COLO668 (cell line): ENCODE measurements around the gene GNA14.
"Not testable (repeated sequence)": the region's sequence is repeated elsewhere in the genome, so short reads cannot be mapped to it uniquely, and the experiment has no call there.

Experiments used
- DNase-seq: peaks from one replicate; lab custom pipeline; 2025; ENCODE audit not compliant: unreplicated experiment; lab: John Stamatoyannopoulos, UW

Gene GNA14

GRCh38 chr9:77421506-77422265, 226.4 kb downstream of the GNA14 start:
- no peak for DNase-seq

DNA sequence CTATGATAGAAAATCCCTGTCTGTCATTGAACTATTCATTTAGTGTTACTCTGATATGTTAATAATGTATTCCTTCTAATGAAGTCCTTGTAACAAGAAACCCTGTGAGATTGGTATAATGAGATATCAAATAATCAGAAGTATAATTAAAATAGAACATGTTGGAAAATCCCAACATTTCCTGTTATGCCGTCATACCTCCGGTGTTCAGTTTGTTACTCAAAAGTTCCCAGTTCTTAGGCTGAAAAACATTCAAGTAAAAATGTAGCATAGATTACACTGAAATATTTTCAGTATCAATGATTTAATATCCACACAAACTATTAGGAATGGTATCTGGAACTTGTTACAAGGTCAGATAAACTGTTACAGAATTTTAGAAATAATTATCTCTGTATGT, 227.5 kb downstream of the GNA14 start:
- DNase-seq = no peak

GRCh38 chr9:77418226-77418625, 229.9 kb downstream of the GNA14 start:
- DNase-seq = no peak

DNA sequence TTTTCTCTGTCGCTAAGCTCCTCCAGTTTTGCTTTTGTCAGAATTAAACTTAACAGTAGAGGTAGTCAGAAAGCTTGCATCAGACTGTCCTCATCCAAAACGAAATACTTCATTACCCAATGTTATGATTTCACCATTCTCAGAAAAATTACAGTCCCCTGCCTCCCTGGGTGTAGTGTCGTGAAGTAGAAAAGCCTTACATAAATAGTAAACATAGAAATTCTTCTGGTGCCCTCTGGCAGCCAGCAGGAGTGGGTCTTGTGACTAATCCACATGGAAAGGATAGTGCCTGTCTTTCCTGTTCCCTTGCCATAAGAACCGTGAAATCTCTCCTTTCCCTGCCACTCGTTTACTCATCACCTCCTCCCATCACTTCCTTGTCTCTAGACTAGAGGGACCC, 230.6 kb downstream of the GNA14 start:
- DNase-seq = no peak

DNA sequence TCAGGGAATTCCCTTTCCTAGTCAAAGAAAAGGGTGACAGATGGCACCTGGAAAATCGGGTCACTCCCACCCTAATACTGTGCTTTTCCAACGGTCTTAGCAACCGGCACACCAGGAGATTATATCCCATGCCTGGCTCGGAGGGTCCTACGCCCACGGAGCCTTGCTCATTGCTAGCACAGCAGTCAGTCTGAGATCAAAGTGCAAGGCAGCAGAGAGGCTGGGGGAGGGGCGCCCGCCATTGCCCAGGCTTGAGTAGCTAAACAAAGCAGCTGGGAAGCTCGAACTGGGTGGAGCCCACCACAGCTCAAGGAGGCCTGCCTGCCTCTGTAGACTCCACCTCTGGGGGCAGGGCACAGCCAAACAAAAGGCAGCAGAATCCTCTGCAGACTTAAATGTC, 239.6 kb downstream of the GNA14 start:
- DNase-seq = not testable (repeated sequence)

DNA sequence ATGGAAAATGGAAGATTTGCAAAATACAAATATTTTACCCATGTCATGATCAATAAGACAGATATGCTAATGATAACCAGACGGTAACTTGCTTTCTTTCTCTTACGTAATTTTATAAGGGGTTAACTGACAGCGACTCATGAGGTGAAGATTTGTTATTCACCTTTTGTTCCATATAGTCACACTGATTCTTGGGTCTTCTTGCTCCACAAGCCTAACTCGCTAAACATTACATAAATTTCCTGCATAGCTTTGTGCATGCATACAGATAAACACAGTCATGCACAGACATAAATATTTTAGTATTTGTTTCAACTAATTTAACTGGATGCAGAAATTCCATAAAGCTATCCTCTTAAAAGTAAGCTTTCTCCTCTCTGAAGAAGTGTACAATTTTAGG, 244.9 kb downstream of the GNA14 start:
- DNase-seq = no peak

- no peak for DNase-seq
Observed at GRCh38 chr9:77402286-77402685, 245.8 kb downstream of the GNA14 start.

GRCh38 chr9:77399964-77400363, 248.2 kb downstream of the GNA14 start:
- no peak for DNase-seq

- not testable (repeated sequence) for DNase-seq
Observed at GRCh38 chr9:77398581-77398980, 249.5 kb downstream of the GNA14 start.

DNA sequence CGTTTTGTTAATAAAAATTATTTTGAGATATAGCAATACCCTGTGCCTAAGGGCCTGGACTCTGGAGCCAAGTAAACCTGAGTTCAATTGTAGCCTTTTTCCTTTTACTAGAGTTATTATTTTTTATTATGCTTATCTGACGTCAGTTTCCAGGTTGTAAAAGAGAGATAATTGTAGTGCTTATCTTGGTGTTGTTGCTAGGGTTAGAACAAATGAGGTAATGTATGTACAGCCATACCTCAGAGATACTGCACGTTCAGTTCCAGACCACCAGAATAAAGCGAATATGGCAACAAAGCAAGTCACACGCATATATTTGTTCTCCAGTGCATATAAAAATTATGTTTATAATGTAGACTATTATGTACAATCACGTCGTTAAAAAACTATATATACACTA, 255.8 kb downstream of the GNA14 start:
- no peak for DNase-seq

GRCh38 chr9:77391834-77392233, 256.3 kb downstream of the GNA14 start:
- DNase-seq = no peak

DNA sequence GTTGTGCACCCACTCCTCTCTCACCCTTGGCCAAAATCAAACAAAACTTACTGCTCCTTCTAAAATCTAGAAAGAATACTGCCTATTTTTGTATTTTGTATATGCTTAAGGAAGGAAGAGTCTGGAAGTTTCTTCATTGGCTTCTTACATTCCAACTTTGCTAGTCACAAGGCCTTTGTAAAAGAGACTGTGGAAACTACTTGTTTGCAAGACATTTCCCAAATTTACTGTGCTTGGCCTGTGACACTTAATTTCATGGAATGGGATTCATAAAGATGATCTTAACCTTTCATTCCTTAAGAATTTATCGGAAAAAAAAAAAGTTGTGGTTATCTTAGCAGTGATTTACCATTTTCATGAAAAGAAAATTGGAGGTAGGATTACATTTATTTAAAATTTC, 261.9 kb downstream of the GNA14 start:
- no peak for DNase-seq

DNA sequence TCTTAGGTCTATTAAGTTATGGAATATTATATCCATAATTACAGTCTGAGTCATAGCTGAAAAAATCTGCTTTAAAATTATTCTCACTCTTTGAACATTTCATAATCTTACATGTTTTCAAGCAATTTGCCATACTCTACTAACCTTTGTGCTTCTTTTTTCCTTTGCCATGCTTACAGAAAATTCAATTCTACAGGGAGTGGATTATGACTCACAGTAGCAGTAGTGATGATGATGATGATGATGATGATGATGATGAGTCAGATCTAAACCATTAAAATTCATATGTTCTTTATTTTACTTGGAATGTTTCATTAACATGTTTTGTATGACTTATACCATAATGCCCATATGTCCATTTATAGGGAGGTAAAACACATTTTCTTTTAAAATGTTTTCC, 263.7 kb downstream of the GNA14 start:
- no peak for DNase-seq

- no peak for DNase-seq
Observed at GRCh38 chr9:77375956-77376532, 272.1 kb downstream of the GNA14 start.

DNA sequence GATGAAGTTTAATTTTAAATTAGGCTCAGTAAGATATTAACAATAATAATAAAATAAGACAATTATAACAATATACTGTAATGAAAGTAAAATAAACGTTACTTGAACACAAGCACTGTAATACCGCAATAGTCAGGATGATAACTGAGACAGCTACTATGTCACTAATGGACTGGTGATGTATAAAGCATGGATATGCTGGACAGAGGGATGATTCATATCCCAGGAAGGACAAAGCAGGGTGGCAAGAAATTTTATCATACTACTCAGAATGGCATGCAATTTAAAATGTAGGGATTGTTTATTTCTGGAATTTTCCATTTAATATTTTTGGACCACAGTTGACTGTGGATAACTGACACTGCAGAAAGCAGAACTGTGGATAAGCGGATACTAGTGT, 273.9 kb downstream of the GNA14 start:
- no peak for DNase-seq
